ENCODE results near the gene ADAMTSL1.

DNA sequence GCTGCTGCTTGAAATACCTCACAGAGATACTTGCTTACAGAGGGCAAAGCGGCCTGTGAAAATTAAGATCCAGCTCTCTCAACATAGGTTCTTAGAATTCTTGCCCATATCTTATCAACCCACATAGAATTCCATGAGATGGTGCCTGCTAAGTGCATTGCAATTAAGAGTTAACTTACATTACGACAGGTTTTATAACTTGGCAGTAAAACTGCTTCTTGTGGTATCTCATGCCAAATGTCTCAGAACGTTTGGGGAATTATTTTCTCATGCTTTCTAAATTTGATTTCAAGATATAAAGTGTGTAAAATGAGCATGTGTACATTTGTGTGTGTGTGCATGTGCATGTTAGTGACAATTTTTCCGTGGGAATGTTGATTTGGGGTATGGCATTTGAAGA, 297.8 kb downstream of the ADAMTSL1 start:
- no peak for TF ChIP-seq RAD21 (CRISPR knock-in tag; IDR thresholded peaks at IDR 0.05)
- TF ChIP-seq, protein P1, sequence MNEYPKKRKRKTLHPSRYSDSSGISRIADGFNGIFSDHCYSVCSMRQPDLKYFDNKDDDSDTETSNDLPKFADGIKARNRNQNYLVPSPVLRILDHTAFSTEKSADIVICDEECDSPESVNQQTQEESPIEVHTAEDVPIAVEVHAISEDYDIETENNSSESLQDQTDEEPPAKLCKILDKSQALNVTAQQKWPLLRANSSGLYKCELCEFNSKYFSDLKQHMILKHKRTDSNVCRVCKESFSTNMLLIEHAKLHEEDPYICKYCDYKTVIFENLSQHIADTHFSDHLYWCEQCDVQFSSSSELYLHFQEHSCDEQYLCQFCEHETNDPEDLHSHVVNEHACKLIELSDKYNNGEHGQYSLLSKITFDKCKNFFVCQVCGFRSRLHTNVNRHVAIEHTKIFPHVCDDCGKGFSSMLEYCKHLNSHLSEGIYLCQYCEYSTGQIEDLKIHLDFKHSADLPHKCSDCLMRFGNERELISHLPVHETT (CRISPR knock-in tag; conservative IDR thresholded peaks at IDR 0.05): no peak
- TF ChIP-seq NR2F2 (IDR thresholded peaks at IDR 0.05; ENCODE audit: borderline replicate concordance, low read depth): no peak
- TF ChIP-seq, protein P2, sequence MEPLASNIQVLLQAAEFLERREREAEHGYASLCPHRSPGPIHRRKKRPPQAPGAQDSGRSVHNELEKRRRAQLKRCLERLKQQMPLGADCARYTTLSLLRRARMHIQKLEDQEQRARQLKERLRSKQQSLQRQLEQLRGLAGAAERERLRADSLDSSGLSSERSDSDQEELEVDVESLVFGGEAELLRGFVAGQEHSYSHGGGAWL (CRISPR knock-in tag; IDR thresholded peaks at IDR 0.05): no peak

Data from HepG2 (cell line).